GM12878 (cell line): ENCODE results near the gene CASQ1. TPM values are rescaled to one million over a fixed set of nuclear protein-coding genes. Genes with fewer than 3 reads are reported as not detected.

Source experiments
- ATF2 ChIP-seq: IDR thresholded peaks from 2 replicates; pipeline ENCODE4 v1.6.1; 2012; ENCODE audit warnings: low read length, inconsistent platforms
- ATF7 ChIP-seq: fragments of 450-650 bp; IDR thresholded peaks from 2 replicates; pipeline ENCODE4 v1.6.1; 2016; ENCODE audit warnings: low read depth, mild to moderate bottlenecking
- BCL11A ChIP-seq: IDR thresholded peaks from 2 replicates; pipeline ENCODE4 v1.6.1; 2011; ENCODE audit warnings: low read depth, low read length
- CBX5 ChIP-seq: sonication (generic); IDR thresholded peaks from 2 replicates; pipeline ENCODE4 v1.6.1; 2016; ENCODE audit warnings: low read depth, moderate library complexity, mild to moderate bottlenecking, inconsistent platforms
- CHD2 ChIP-seq: IDR thresholded peaks from 2 replicates; pipeline ENCODE4 v1.6.1; 2011; ENCODE audit warnings: low read depth, low read length, improper control_type of control experiment, borderline replicate concordance
- CREB1 ChIP-seq: IDR thresholded peaks from 2 replicates; pipeline ENCODE4 v1.6.1; 2012; ENCODE audit warnings: low read depth, mild to moderate bottlenecking, inconsistent platforms
- EED ChIP-seq: sonication (generic); IDR thresholded peaks from 2 replicates; pipeline ENCODE4 v1.6.1; 2016; ENCODE audit warnings: antibody characterized with exemption, low read depth
- MEF2A ChIP-seq: IDR thresholded peaks from 2 replicates; pipeline ENCODE4 v1.6.1; 2011; ENCODE audit warnings: low read depth, mild to moderate bottlenecking, low read length, moderate library complexity; ENCODE audit not compliant: insufficient read depth
- NFXL1 ChIP-seq: fragments of 450-650 bp; IDR thresholded peaks from 2 replicates; pipeline ENCODE4 v1.6.1; 2017; ENCODE audit warnings: antibody characterized with exemption, mild to moderate bottlenecking, borderline replicate concordance
- NR2C2 ChIP-seq: IDR thresholded peaks from 2 replicates; pipeline ENCODE4 v1.6.1; 2011; ENCODE audit warnings: borderline replicate concordance, low read depth; ENCODE audit not compliant: control insufficient read depth, insufficient read length
- PAX5 ChIP-seq: IDR thresholded peaks from 2 replicates; pipeline ENCODE4 v1.6.1; 2011; ENCODE audit warnings: low read depth, low read length, borderline replicate concordance
- POU2F2 ChIP-seq: IDR thresholded peaks from 3 replicates; pipeline ENCODE4 v1.6.1; 2011; ENCODE audit warnings: low read depth, mild to moderate bottlenecking, low read length, borderline replicate concordance
- RAD21 ChIP-seq: IDR thresholded peaks from 2 replicates; pipeline ENCODE4 v1.6.1; 2011; ENCODE audit warnings: mild to moderate bottlenecking, low read depth, low read length, moderate library complexity; ENCODE audit not compliant: insufficient read depth
- RBBP5 ChIP-seq: fragments of 200-600 bp; sonication (generic); conservative IDR thresholded peaks from 2 replicates; pipeline ENCODE4 v1.6.1; 2016
- RFX5 ChIP-seq: IDR thresholded peaks from 2 replicates; pipeline ENCODE4 v1.6.1; 2011; ENCODE audit warnings: low read depth, low read length, improper control_type of control experiment
- RUNX3 ChIP-seq: IDR thresholded peaks from 2 replicates; pipeline ENCODE4 v1.6.1; 2012; ENCODE audit warnings: low read length, inconsistent platforms
- SKIL ChIP-seq: fragments of 450-650 bp; IDR thresholded peaks from 2 replicates; pipeline ENCODE4 v1.6.1; 2017; ENCODE audit warnings: mild to moderate bottlenecking, low read depth, inconsistent platforms; ENCODE audit not compliant: poor library complexity, severe bottlenecking
- SMC3 ChIP-seq: IDR thresholded peaks from 2 replicates; pipeline ENCODE4 v1.6.1; 2011; ENCODE audit warnings: low read length, improper control_type of control experiment, borderline replicate concordance
- STAT1 ChIP-seq: fragments of 450-650 bp; conservative IDR thresholded peaks from 2 replicates; pipeline ENCODE4 v1.6.1; 2014; ENCODE audit warnings: antibody characterized with exemption, mild to moderate bottlenecking
- SUPT20H ChIP-seq: IDR thresholded peaks from 2 replicates; pipeline ENCODE4 v1.6.1; 2011; ENCODE audit warnings: low read depth, mild to moderate bottlenecking, low read length, moderate library complexity, borderline replicate concordance; ENCODE audit not compliant: control insufficient read depth
- polyA plus RNA-seq, 11 experiments: library from polyadenylated mRNA; depleted of rRNA in 4 of 11; unstranded in 6 of 11; stranded (reverse) in 5 of 11; fragments of >200 nt; fragmentation: Nextera tagmentation in 4 of 11; fragmentation: Illumina TruSeq in 1 of 11; extraction: Ambion mirVana in 4 of 11; extraction: Trizol in 1 of 11; gene quantifications; 1 replicate in 1 of 11; 2 replicates in 10 of 11; pipeline versions ENCODE4 v1.2.1 to v1.2.3, GENCODE V29; 2011 to 2016; ENCODE audit warnings: inconsistent platforms in 2 of 11, missing spikeins in 2 of 11, low read depth in 1 of 11
- total RNA-seq, 4 experiments: library from RNA; depleted of rRNA in 3 of 4; stranded (reverse); fragments of >200 nt in 3 of 4; fragmentation: Illumina TruSeq in 1 of 4; extraction: Trizol in 1 of 4; gene quantifications; 2 replicates each; pipeline versions ENCODE4 v1.2.1 to v1.2.3, GENCODE V29; 2013 to 2021
- TF ChIP-seq, protein P1 (sequence below): fragments of 450-650 bp; IDR thresholded peaks from 2 replicates; pipeline ENCODE4 v1.6.1; 2017; ENCODE audit warnings: mild to moderate bottlenecking, moderate library complexity
- TF ChIP-seq, protein P2 (sequence below): IDR thresholded peaks from 2 replicates; pipeline ENCODE4 v1.6.1; 2012; ENCODE audit warnings: low read depth, low read length, improper control_type of control experiment

Gene CASQ1
- total and polyA plus RNA-seq, 10 of the 15 experiments (the other 5 are each of a cell fraction or from before 2014, with no cell fraction given): 0.10 to 0.77 (median 0.34) TPM

DNA sequence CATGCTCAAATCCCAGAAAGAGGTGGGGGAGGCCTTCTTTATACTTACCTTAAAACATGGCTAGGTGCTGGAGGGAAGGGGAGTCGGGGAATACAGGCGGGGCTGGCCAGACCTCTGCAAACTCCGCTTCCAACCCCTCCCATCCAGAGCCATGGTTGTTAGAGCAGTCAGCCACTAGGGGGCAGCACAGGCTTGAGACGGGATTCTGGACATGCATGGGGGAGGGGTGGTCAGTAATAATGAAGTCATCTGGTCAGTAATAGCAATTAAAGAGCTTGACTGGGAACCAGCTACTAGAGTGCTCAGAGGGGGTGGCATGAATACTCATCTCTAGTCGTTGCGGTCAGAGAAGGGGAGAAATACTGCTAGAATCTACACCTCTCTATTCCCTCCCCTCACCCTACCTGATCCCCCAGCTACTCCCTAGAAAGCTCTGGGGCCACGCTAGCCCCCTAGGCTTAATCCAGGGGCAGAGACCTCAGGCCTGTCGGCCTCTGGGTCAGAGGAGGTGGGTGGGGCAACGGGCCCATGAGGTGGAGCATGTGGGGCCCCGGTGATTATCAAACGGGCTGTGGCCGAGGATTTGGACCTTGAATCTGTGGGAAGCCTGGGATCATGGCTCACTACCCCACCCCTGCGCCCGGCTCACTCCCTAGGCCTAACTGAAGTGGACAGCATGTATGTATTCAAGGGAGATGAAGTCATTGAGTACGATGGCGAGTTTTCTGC is 2.9 kb downstream of the CASQ1 start (continued):
- TF ChIP-seq EED (0 out of 2 replicates have a peak, but pooled peaks have one; percentile 25), RAD21 (peak; percentile 100), RUNX3 (peak; percentile 75), PAX5 (0 out of 2 replicates have a peak, but pooled peaks have one; percentile 36), BCL11A (peak; percentile 61; the same call in 1 of the 2 replicates), SMC3 (peak; percentile 98), SKIL (peak; percentile 40), RFX5 (no peak), NR2C2 (no peak), STAT1 (0 out of 2 replicates have a peak, but pooled peaks have one; percentile 43), RBBP5 (no peak), CHD2 (peak; percentile 93), ATF2 (peak; percentile 82), CBX5 (no peak), ATF7 (peak; percentile 97), MEF2A (peak; percentile 75; the same call in 1 of the 2 replicates), SUPT20H (no peak), NFXL1 (no peak), POU2F2 (peak; percentile 88; the same call in 2 of the 3 replicates), CREB1 (no peak)
- TF ChIP-seq, protein P1, sequence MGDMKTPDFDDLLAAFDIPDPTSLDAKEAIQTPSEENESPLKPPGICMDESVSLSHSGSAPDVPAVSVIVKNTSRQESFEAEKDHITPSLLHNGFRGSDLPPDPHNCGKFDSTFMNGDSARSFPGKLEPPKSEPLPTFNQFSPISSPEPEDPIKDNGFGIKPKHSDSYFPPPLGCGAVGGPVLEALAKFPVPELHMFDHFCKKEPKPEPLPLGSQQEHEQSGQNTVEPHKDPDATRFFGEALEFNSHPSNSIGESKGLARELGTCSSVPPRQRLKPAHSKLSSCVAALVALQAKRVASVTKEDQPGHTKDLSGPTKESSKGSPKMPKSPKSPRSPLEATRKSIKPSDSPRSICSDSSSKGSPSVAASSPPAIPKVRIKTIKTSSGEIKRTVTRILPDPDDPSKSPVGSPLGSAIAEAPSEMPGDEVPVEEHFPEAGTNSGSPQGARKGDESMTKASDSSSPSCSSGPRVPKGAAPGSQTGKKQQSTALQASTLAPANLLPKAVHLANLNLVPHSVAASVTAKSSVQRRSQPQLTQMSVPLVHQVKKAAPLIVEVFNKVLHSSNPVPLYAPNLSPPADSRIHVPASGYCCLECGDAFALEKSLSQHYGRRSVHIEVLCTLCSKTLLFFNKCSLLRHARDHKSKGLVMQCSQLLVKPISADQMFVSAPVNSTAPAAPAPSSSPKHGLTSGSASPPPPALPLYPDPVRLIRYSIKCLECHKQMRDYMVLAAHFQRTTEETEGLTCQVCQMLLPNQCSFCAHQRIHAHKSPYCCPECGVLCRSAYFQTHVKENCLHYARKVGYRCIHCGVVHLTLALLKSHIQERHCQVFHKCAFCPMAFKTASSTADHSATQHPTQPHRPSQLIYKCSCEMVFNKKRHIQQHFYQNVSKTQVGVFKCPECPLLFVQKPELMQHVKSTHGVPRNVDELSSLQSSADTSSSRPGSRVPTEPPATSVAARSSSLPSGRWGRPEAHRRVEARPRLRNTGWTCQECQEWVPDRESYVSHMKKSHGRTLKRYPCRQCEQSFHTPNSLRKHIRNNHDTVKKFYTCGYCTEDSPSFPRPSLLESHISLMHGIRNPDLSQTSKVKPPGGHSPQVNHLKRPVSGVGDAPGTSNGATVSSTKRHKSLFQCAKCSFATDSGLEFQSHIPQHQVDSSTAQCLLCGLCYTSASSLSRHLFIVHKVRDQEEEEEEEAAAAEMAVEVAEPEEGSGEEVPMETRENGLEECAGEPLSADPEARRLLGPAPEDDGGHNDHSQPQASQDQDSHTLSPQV: peak; percentile 57; the same call in 1 of the 2 replicates
- TF ChIP-seq, protein P2, sequence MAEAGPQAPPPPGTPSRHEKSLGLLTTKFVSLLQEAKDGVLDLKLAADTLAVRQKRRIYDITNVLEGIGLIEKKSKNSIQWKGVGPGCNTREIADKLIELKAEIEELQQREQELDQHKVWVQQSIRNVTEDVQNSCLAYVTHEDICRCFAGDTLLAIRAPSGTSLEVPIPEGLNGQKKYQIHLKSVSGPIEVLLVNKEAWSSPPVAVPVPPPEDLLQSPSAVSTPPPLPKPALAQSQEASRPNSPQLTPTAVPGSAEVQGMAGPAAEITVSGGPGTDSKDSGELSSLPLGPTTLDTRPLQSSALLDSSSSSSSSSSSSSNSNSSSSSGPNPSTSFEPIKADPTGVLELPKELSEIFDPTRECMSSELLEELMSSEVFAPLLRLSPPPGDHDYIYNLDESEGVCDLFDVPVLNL: 0 out of 2 replicates have a peak, but pooled peaks have one; percentile 31
